Measurements from ENCODE around the gene TP73.

DNA sequence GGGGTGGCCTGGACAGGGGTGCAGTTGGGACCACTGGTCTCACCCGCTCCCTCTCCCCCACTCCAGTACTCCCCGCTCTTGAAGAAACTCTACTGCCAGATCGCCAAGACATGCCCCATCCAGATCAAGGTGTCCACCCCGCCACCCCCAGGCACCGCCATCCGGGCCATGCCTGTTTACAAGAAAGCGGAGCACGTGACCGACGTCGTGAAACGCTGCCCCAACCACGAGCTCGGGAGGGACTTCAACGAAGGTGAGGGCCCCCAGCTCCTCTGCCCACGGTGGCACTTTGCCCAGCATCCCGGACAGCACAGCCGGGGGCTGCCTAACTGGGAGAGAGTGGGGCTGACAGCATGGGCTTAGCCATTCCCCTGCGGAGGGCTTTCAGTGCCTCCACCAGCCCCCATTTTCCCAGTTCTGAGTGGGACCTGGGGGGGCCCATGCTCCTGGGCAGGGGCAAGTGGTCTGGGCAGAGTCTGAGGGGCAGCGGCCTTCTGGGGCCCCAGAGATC is 69.7 kb downstream of the TP73 start:
- TF ChIP-seq, protein P1, sequence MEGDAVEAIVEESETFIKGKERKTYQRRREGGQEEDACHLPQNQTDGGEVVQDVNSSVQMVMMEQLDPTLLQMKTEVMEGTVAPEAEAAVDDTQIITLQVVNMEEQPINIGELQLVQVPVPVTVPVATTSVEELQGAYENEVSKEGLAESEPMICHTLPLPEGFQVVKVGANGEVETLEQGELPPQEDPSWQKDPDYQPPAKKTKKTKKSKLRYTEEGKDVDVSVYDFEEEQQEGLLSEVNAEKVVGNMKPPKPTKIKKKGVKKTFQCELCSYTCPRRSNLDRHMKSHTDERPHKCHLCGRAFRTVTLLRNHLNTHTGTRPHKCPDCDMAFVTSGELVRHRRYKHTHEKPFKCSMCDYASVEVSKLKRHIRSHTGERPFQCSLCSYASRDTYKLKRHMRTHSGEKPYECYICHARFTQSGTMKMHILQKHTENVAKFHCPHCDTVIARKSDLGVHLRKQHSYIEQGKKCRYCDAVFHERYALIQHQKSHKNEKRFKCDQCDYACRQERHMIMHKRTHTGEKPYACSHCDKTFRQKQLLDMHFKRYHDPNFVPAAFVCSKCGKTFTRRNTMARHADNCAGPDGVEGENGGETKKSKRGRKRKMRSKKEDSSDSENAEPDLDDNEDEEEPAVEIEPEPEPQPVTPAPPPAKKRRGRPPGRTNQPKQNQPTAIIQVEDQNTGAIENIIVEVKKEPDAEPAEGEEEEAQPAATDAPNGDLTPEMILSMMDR (IDR thresholded peaks at IDR 0.05) = no peak
- TF ChIP-seq POLR2A (IDR thresholded peaks at IDR 0.05) = no peak
